Glomerular visceral epithelial cell (primary cell): ENCODE measurements around the gene LRMDA.
A peak's percentile ranks its signal among the peaks of the same experiment; 100 is the strongest.

Source experiments
- DNase-seq: peaks from one replicate; pipeline ENCODE4 v3.0.0-alpha.2; 2016; ENCODE audit errors: extremely low spot score

Gene LRMDA

GRCh38 chr10:75431180-75432111, at the start of gene LRMDA:
Gene LRMDA, plus strand, starts transcription at chr10:75431624.
- DNase-seq, result peak; percentile 56

- no peak for DNase-seq
Observed at GRCh38 chr10:75386128-75386527, 45.3 kb upstream of the LRMDA start.

GRCh38 chr10:75388082-75388481, 43.3 kb upstream of the LRMDA start:
- no peak for DNase-seq

GRCh38 chr10:75390178-75390577, 41.2 kb upstream of the LRMDA start:
- no peak for DNase-seq

GRCh38 chr10:75392271-75392670, 39.2 kb upstream of the LRMDA start:
- no peak for DNase-seq

GRCh38 chr10:75392744-75393143, 38.7 kb upstream of the LRMDA start:
- DNase-seq, result no peak

- DNase-seq, result no peak
Observed at GRCh38 chr10:75394221-75394620, 37.2 kb upstream of the LRMDA start.

- DNase-seq, result peak; percentile 65
Observed at GRCh38 chr10:75395066-75395931, 36.1 kb upstream of the LRMDA start.

- DNase-seq, result peak; percentile 37
Observed at GRCh38 chr10:75395932-75396630, 35.3 kb upstream of the LRMDA start.

GRCh38 chr10:75396631-75397495, 34.6 kb upstream of the LRMDA start:
- DNase-seq, result peak; percentile 50

- DNase-seq, result peak; percentile 45
Observed at GRCh38 chr10:75397496-75398199, 33.8 kb upstream of the LRMDA start.

GRCh38 chr10:75398200-75398691, 33.2 kb upstream of the LRMDA start:
- DNase-seq, result no peak

GRCh38 chr10:75398692-75399460, 32.5 kb upstream of the LRMDA start:
- peak; percentile 62 for DNase-seq

GRCh38 chr10:75399461-75400162, 31.8 kb upstream of the LRMDA start:
- peak; percentile 86 for DNase-seq

GRCh38 chr10:75400163-75400770, 31.2 kb upstream of the LRMDA start:
- DNase-seq, result no peak

GRCh38 chr10:75400771-75401568, 30.5 kb upstream of the LRMDA start:
- peak; percentile 75 for DNase-seq
